ENCODE results near the gene VARS1. TPM values are rescaled to one million over a fixed set of nuclear protein-coding genes. Genes with fewer than 3 reads are reported as not detected.

The VARS1 gene
- total RNA-seq, 1 donor from 2014 or later: 124 TPM

GRCh38 chr6:31776485-31776988 is 19.0 kb downstream of the VARS1 start:
- intact Hi-C loops (cut with micrococcal nuclease): no loop called here

- intact Hi-C loops (cut with micrococcal nuclease): no loop called here
Measured at GRCh38 chr6:31775633-31776484, 19.7 kb downstream of the VARS1 start.

- intact Hi-C loops (cut with micrococcal nuclease): no loop called here
Measured at GRCh38 chr6:31775184-31775583, 20.4 kb downstream of the VARS1 start.

GRCh38 chr6:31771992-31772358 is 23.6 kb downstream of the VARS1 start:
- intact Hi-C loops (cut with micrococcal nuclease): loop anchor here (2.0 kb wide), 1 partner anchor 69 kb away; the partner anchor contains the start of gene ABHD16A

- intact Hi-C loops (cut with micrococcal nuclease): loop anchor here (2.0 kb wide), 1 partner anchor 68 kb away; the partner anchor contains the start of gene ABHD16A
Measured at GRCh38 chr6:31770860-31771259, 24.7 kb downstream of the VARS1 start.

GRCh38 chr6:31769684-31770371 is 25.7 kb downstream of the VARS1 start:
- intact Hi-C loops (cut with micrococcal nuclease): loop anchor here (2.0 kb wide), 2 partner anchors 41 to 67 kb away; partner anchors contain the start of genes ABHD16A and DDAH2

GRCh38 chr6:31768363-31769257 is 26.9 kb downstream of the VARS1 start:
- intact Hi-C loops (cut with micrococcal nuclease): loop anchor here (2.0 kb wide), 1 partner anchor 40 kb away; the partner anchor contains the start of gene DDAH2

- intact Hi-C loops (cut with micrococcal nuclease): no loop called here
Measured at GRCh38 chr6:31767096-31767645, 28.4 kb downstream of the VARS1 start.

- intact Hi-C loops (cut with micrococcal nuclease): no loop called here
Measured at GRCh38 chr6:31765910-31766794, 29.4 kb downstream of the VARS1 start.

GRCh38 chr6:31765559-31765909 is 30.0 kb downstream of the VARS1 start:
- intact Hi-C loops (cut with micrococcal nuclease): no loop called here

- intact Hi-C loops (cut with micrococcal nuclease): no loop called here
Measured at GRCh38 chr6:31764198-31764597, 31.4 kb downstream of the VARS1 start.

- intact Hi-C loops (cut with micrococcal nuclease): no loop called here
Measured at GRCh38 chr6:31763619-31763940, 32.0 kb downstream of the VARS1 start.

- intact Hi-C loops (cut with micrococcal nuclease): no loop called here
Measured at GRCh38 chr6:31762878-31763618, 32.5 kb downstream of the VARS1 start.

GRCh38 chr6:31762356-31762755 is 33.2 kb downstream of the VARS1 start, which contains the start of gene SAPCD1:
Gene SAPCD1 (plus strand): TSS chr6:31762656. CDS start chr6:31763055, 399 bp downstream.
- intact Hi-C loops (cut with micrococcal nuclease): no loop called here

- intact Hi-C loops (cut with micrococcal nuclease): no loop called here
Measured at GRCh38 chr6:31761343-31761742, 34.2 kb downstream of the VARS1 start.

- intact Hi-C loops (cut with micrococcal nuclease): no loop called here
Measured at GRCh38 chr6:31760790-31761189, 34.8 kb downstream of the VARS1 start.

GRCh38 chr6:31758281-31758680 is 37.3 kb downstream of the VARS1 start:
- intact Hi-C loops (cut with micrococcal nuclease): no loop called here

- intact Hi-C loops (cut with micrococcal nuclease): no loop called here
Measured at GRCh38 chr6:31752739-31753319, 42.7 kb downstream of the VARS1 start.
